GM12874 (cell line): ENCODE data around the gene XYLT2.

Experiments used
- CTCF ChIP-seq: IDR thresholded peaks from 2 replicates; pipeline ENCODE4 v1.5.1; 2011; ENCODE audit warnings: low read depth, mild to moderate bottlenecking, control low read depth, low read length, moderate library complexity; ENCODE audit not compliant: insufficient read depth

XYLT2 gene

DNA sequence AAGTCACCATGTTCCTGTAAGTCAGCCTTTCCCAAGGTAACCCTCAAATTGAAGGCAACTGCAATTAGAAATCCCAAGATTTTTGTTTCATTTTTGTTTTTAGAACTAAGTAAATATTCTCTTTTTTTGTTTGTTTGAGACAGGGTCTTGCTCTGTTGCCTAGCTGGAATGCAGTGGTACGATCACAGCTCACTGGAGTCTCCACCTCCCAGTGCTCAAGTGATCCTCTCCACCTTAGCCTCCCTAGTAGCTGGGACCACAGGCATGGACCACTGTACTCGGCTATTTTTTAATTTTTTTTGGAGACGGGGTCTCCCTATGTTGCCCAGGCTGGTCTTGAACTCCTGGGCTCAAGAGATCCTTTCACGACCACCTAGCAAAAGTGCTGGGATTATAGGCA is 62.0 kb downstream of the XYLT2 start:
- no peak for TF ChIP-seq CTCF
